Embryonic facial prominence (tissue), 1 donor: ENCODE measurements around the gene SHOX.
"Not testable (repeated sequence)": the region's sequence is repeated elsewhere in the genome, so short reads cannot be mapped to it uniquely, and the experiment has no call there.

ENCODE experiments used
- DNase-seq: peaks from one replicate; pipeline ENCODE4 v3.0.0-alpha.2; 2016; ENCODE audit errors: extremely low spot score

Gene SHOX

DNA sequence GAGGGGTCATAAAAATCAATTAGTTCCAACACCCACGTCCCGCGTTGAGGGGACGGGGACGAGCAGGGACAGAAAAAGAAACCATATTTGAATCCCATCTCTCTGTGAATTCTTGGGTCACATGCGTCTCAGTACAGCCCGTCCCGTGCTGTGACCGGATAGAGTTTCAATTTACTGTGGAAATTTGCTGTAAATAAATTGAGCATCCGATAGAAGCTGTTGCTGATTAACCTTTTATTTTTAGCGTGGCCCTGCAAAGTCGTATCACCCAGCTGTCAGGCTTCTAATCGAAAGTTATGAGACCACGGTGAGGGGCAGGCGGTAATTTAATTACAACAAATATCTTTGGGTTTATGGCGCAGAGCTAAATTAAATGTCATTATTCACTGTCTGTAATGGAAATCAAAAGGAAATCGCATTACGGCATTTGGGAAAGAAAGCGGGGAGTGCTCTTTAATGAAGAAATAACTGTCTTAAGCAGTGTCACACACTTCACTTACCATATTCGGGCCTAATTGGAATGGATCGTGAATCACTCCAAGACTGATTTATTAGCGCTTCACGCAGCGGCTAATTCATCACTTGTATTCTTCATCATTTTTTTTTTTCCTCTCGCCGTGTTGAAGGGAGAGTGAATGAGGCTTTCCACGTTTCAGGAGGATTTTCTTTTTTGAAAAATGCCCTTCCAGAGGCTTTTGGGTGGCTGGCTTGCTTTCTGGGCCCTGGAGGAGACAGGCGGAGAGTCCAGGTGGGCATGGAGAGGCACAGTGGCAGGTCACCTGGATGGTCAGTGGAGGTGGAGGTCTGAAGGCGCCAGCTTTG, 7.3 kb downstream of the SHOX start:
- DNase-seq: no peak

DNA sequence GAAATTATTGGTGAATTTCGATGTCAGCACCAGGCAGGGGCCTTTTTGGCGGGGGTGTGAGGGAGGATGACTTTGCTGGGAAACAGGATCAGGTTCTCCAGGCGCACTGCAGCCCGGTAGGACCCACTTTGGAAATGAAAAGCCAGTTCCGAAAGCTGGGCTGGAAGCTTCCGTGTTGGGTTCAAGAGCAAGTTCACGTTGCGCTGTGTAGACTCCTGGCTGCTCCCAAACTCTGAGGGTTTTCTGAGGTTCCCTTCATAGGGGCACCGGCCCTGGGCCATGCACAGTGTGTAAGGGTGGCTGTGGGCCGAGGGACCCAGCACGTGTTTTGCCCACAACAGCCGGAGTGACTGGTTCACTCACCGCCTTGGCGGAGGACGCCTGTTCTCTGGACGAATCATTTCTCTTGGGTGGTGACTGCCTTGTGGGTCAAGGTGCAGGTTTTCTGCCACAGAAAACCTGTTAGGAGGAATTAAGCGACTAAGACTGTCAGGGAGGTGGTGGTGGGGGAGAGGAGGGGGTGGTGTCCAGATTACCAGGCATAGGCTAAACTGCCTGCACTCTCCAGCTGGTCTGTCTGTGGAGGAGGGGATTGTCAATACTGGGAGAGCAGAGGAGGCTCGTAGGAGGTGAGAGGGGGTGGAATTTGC, 8.0 kb downstream of the SHOX start:
- DNase-seq: no peak

DNA sequence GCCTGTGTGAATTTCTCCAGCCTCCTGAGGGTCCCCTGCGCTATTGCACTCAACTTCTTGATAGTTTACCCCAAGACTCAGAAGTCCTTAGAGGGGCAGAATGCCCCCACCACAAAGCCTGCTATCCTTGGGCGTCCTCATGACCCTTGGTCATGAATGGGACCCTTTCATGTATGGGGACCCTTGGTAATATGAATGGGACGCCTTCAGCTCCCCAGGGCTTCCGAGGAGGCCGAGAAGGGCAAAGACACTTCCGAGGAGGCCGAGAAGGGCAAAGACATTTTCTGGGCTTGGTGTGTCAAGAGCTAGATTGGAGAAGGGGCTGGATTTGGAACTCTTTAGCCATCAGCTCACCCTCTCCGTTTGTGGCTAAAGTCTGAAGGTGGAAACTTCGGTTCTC, 8.6 kb downstream of the SHOX start:
- DNase-seq: no peak

DNA sequence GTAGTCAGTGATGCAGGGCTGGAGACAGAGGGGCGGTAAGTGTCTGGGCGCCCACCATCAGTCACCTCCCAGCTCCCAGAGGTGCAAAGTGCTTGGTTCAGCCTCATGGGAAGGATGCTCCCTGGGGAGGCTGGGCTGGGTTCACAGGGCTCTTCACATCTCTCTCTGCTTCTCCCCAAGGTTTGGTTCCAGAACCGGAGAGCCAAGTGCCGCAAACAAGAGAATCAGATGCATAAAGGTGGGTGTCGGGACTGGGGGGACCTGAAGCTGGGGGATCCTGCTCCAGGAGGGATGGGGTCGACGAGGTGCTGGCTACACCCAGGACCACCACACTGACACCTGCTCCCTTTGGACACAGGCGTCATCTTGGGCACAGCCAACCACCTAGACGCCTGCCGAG, 10.1 kb downstream of the SHOX start:
- no peak for DNase-seq

DNA sequence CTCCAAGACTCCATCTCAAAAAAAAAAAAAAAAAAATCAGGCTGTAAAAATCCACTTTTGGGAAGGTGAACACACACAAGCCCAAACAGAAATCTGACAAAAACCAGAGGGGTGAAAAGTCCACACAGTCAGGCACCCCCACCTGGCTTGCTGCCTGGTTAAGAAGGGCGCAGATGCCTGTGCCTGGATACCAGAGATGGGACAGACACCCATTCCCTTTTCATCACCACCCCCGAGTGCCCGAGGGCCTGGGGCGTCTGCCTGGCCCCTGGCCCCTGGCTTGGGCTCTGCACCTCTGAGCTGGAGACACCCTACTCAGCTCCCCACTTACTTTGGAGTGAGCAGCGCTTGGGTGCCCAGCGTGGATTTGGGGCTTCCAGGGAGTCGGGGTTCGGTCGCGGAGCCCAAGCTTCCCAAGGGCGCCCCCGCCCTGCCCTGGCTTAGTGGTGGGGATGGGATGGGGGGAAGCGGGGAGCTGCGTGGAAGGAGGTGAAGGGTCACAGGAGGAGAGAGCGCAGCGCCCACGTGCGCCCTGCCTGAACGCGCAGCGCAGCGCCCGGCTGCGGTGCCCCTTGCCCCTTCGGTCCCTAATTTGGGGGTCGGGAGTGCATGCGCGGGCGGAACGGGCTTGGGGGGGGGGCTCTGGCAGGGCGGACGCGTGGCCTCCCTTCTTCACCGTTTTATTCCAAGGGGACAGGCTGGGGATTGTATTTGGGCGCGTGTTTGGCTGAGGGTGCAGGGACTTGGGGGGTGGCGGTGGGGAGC, 11.3 kb downstream of the SHOX start:
- no peak for DNase-seq

DNA sequence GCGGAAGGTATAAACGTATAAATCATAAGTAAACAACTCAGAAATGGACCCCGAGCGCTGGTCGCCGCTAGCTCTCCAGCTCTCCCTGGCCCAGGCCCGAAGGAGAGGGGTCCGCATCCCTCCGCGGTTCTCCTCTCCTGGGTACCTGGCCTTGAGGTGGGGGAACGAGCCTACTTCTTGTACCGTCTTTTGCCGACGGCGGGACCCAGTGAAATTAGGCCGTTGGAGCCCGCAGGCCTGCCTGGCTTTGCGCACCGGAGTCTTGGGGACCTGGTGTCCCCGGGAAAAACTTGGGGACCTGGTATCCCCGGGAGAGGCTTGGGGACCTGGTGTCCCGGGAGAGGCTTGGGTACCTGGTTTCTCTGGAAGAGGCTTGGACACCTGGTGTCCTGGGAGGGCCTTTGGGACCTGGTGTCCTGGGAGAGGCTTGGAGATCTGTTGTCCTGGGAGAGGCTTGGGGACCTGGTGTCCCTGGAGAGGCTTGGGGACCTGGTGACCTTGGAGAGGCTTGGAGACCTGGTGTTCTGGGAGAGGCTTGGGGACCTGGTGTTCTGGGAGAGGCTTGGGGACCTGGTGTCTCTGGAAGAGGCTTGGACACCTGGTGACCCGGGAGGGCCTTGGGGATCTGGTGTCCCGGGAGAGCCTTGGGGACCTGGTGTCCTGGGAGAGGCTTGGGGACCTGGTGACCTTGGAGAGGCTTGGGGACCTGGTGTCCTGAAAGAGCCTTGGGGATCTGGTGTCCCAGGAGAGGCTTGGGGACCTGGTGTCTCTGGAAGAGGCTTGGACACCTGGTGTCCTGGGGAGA, 12.0 kb downstream of the SHOX start:
- DNase-seq: no peak

DNA sequence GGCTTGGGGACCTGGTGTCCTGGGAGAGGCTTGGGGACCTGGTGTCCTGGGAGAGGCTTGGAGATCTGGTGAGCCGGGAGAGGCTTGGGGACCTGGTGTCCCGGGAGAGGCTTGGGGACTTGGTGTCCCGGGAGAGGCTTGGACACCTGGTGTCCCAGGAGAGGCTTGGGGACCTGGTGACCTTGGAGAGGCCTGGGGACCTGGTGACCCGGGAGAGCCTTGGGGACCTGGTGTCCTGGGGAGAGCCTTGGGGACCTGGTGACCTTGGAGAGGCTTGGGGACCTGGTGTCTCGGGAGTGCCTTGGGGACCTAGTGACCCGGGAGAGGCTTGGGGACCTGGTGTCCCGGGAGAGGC, 12.6 kb downstream of the SHOX start:
- DNase-seq: no peak

DNA sequence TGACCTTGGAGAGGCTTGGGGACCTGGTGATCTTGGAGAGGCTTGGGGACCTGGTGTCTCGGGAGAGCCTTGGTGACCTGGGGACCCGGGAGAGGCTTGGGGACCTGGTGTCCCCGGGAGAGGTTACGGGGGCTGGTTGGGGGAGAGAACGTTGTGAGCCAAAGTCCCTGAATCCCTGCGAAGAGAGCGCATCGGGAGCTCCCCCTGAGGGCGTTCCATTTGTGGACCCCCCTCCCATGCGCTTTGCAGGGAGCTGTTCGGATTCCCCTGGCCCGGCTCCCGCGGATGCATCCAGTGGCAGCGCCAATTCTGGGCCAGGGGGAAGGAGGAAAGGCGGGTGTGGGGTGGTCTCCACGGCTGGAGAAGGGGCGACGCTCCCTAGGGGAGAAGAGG, 13.3 kb downstream of the SHOX start:
- DNase-seq: no peak

DNA sequence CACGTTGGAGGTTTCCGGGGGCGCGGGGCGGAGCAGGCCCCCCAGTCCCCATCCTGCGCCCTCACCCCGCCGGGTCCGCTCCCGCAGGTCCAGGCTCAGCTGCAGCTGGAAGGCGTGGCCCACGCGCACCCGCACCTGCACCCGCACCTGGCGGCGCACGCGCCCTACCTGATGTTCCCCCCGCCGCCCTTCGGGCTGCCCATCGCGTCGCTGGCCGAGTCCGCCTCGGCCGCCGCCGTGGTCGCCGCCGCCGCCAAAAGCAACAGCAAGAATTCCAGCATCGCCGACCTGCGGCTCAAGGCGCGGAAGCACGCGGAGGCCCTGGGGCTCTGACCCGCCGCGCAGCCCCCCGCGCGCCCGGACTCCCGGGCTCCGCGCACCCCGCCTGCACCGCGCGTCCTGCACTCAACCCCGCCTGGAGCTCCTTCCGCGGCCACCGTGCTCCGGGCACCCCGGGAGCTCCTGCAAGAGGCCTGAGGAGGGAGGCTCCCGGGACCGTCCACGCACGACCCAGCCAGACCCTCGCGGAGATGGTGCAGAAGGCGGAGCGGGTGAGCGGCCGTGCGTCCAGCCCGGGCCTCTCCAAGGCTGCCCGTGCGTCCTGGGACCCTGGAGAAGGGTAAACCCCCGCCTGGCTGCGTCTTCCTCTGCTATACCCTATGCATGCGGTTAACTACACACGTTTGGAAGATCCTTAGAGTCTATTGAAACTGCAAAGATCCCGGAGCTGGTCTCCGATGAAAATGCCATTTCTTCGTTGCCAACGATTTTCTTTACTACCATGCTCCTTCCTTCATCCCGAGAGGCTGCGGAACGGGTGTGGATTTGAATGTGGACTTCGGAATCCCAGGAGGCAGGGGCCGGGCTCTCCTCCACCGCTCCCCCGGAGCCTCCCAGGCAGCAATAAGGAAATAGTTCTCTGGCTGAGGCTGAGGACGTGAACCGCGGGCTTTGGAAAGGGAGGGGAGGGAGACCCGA, 14.0 kb downstream of the SHOX start:
- DNase-seq: no peak

DNA sequence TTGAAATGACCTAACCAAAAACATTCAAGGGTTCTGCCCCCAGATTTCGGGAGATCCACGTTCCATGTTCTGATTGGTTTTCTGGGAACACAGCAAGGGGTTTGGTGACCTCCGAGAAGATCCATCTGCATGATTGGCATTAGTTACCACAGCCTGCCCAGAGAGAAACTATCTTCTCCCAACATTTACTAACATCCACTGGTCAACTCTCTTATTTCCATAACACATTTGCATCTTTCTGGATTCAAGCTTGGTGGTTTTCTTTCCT, 15.6 kb downstream of the SHOX start:
- no peak for DNase-seq

DNA sequence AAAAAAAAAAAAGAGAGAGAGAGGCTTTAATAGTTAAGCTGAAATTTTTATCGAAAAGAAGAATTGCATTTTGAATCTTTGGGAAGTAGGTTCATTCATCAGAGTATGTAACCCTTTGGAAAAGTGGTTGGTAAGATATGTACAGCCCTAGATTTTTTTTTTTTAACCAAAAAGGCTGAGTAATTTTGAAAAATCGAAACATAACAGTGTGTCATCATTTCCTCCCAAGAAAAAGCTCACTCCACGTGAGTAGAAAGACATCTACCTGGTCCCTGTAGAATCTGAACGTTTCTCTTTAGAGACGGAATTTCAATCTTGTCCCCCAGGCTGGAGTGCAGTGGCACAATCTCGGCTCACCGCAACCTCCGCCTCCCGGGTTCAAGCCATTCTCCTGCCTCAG, 16.2 kb downstream of the SHOX start:
- DNase-seq: no peak

DNA sequence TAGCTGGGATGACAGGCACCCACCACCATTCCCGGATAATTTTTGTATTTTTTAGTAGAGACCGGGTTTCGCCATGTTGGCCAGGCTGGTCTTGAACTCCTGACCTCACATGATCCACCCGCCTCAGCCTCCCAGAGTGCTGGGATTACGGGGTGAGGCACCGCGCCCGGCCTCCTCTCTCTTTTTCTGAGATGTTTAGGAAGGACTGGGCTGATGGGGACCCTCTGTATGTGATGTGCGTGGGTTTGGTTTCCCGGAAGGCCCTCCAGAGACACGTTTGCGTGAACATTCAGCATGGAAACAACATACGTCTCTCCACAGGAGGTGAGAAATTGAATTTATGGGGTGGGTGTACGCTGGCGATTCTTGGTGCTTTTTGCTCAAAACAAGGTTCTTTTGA, 18.6 kb downstream of the SHOX start:
- no peak for DNase-seq

DNA sequence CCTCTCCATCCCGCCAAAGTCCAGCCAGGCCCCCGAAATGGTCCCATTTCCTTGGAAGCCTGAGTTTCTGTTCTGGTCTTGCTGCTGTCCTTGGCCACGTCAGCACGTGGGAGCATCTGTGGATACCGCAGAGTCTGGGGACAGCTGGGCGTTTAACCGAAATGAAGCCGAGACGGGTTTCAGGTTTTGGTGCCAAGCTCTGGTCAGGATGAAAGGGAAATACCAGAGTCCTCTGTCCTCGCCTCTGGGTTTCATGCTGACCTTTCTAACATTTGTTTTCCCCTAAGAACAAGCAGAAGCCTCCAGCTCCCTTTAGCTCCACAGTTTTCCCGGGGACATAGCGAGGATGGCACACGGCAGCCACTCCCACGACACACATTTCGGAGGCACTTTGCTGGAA, 19.7 kb downstream of the SHOX start:
- no peak for DNase-seq

DNA sequence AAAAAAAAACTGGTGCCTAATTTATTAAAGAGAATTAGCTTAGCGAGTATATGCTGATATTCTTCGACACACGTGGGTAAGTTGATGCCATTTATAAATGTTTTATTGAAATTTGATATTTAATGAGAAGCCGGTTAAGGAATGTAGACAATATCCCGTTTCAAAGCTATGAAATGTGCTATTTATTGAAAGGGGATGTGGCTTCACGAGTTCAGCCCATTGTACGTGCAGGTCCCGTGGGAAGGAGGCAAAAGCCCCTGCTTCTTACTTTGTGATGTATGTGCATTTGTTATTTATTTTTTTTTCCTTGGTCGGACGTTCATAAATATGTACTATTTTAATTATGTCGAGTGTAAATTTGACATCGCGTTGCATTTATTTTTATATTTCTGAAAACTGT, 20.2 kb downstream of the SHOX start:
- no peak for DNase-seq

DNA sequence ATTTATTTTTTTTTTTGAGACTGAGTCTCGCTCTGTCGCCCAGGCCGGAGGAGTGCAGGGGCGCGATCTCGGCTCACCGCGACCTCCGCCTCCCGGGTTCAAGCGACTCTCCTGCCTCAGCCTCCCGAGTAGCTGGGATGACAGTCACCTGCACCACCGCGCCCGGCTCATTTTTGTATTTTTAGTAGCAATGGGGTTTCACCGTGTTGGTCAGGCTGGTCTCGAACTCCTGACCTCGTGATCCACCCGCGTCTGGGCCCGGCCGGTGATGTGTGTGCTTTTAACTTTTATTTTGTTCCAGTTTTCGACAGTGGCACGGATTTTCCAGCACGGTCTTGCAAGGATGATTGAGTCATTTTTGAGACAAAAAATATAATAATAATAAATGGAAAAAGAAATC, 21.3 kb downstream of the SHOX start:
- not testable (repeated sequence) for DNase-seq

DNA sequence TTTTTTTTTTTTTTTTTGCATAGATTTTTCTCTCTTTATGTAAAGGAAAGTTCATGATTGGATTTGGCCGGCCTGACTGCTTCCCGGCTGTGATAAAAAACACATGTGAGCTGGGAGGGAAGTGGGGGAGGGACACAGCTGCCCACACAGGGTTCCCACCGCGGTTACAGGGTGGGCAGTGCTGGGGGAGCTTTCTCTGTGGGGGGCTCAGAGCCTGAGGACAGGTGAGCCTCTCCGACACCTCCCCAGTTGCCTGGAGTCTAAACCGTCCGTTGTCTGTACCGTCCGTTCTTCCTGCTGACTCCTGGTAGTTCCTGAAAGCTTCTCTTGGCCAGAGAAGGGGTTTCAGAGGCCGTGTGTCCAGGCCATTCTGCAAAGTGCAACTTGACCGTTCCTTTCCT, 21.8 kb downstream of the SHOX start:
- no peak for DNase-seq

DNA sequence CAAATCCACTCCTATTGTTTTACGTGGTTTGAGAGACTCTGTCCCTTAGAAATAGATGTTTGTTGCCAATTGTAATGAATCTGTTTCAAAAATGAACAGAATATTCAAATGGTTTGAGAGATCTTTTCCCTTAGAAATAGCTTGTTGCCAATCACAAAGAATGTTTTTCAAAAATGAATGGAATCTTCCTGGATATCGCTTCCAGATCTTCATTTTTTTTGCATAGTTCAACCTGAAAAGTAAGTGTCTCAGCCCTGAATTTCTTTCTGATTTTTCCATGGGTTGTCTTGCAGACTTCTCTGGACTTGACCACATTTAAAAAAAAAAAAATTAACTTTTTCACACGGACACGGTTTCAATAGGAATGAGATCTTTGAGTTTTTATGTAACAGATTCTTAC, 22.7 kb downstream of the SHOX start:
- no peak for DNase-seq

DNA sequence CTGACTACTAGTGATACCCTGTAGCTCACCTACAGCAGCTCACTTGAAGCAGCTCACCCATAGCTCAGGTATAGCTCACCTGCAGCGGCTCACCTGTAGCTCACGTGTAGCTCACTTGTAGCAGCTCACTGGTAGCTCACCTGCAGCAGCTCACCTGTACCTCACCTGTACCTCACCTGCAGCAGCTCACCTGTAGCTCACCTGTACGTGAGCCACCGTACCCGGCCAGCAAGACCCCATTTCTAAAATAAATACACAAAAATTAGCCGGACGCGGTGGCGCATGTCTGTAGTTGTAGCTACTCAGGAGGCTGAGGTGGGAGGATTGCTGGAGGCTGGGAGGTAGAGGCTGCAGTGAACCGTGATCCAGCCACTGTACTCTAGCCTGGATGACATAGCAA, 30.6 kb downstream of the SHOX start:
- DNase-seq: no peak

DNA sequence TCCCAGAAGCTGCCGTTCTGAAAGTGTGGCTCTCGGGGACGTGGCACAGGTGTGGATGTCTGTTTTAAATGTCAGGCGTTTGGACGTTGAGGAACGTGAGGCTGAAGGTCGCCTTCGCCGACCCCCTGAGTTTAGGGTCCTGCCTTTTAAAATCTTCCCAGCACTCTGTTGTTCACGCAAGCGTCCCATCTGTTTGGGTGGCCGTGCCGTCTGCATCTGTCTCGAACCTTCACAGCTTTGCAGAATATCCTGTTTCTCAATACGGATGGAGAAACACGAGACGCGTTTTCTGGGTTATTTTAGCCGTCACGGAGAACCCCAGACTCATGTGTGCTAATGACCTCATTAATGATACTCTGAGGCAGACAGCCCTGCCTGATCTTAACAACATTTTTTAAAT, 31.5 kb downstream of the SHOX start:
- no peak for DNase-seq

DNA sequence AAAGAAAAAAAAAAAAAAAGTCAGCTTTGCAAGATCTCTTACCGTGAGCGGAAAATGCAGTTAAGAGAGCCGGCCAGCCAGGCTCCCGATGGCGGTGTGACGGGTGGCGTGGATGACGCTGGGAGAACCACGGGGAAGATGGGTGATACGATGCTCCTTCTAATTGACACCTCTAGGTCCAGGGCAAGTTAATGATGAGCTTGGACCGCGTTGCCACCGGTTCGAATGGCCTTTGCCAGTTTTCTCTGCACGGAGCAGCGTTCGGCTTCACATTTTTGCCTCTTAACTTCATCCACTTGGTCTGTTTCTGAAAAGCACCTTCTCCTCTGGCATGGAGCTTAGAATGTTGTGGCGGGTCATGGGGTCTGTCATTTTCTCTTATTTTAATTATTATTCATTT, 33.2 kb downstream of the SHOX start:
- no peak for DNase-seq
